Measurements from ENCODE around the gene ASPRV1.
"Not testable (repeated sequence)": the region's sequence is repeated elsewhere in the genome, so short reads cannot be mapped to it uniquely, and the experiment has no call there.

Gene ASPRV1

GRCh38 chr2:70002241-70002899 lies 40.9 kb upstream of the ASPRV1 start:
- no peak for ATAC-seq (ENCODE audit: low read depth)
- Histone ChIP-seq H3K36me3 (ENCODE audit: low read depth) (no peaks in the 10 kb centered on the region), H3K4me1 (ENCODE audit: insufficient read depth, poor library complexity, severe bottlenecking) (peaks cover 12% of the 10 kb centered on the region), H3K27ac (ENCODE audit: poor library complexity, severe bottlenecking) (no peak overlapping the region), H3K9me3 (ENCODE audit: severe bottlenecking) (no peaks in the 10 kb centered on the region), H3K4me3 (ENCODE audit: severe bottlenecking) (no peak overlapping the region), H3K27me3 (ENCODE audit: insufficient read depth, poor library complexity, severe bottlenecking) (no peaks in the 10 kb centered on the region)
- no peak for DNase-seq (ENCODE audit: low spot score)
- no peak for TF ChIP-seq CTCF (IDR thresholded peaks at IDR 0.05; ENCODE audit: poor library complexity, severe bottlenecking)

GRCh38 chr2:70000529-70000928 lies 39.1 kb upstream of the ASPRV1 start:
- not testable (repeated sequence) for H3K27ac ChIP-seq (ENCODE audit: poor library complexity, severe bottlenecking); ATAC-seq (ENCODE audit: low read depth)

GRCh38 chr2:69998761-69999160 lies 37.3 kb upstream of the ASPRV1 start:
- Histone ChIP-seq H3K36me3 (ENCODE audit: low read depth) (no peaks in the 10 kb centered on the region), H3K9me3 (ENCODE audit: severe bottlenecking) (no peaks in the 10 kb centered on the region), H3K27ac (ENCODE audit: poor library complexity, severe bottlenecking) (no peak overlapping the region), H3K27me3 (ENCODE audit: insufficient read depth, poor library complexity, severe bottlenecking) (no peaks in the 10 kb centered on the region), H3K4me3 (ENCODE audit: severe bottlenecking) (no peak overlapping the region), H3K4me1 (ENCODE audit: insufficient read depth, poor library complexity, severe bottlenecking) (peaks cover 21% of the 10 kb centered on the region)
- no peak for TF ChIP-seq CTCF (IDR thresholded peaks at IDR 0.05; ENCODE audit: poor library complexity, severe bottlenecking)
- DNase-seq (ENCODE audit: low spot score): no peak
- ATAC-seq (ENCODE audit: low read depth): no peak

More at GRCh38 chr2:70000529-70000928, 39.1 kb upstream of the ASPRV1 start:
- not testable (repeated sequence) for H3K9me3 ChIP-seq (ENCODE audit: severe bottlenecking); H3K4me3 ChIP-seq (ENCODE audit: severe bottlenecking); DNase-seq (ENCODE audit: low spot score); H3K36me3 ChIP-seq (ENCODE audit: low read depth); H3K27me3 ChIP-seq (ENCODE audit: insufficient read depth, poor library complexity, severe bottlenecking)
- peaks cover 21% of the 10 kb centered on the region for H3K4me1 ChIP-seq (ENCODE audit: insufficient read depth, poor library complexity, severe bottlenecking)

- H3K4me1 ChIP-seq (ENCODE audit: insufficient read depth, poor library complexity, severe bottlenecking): peaks cover 21% of the 10 kb centered on the region
- no peaks in the 10 kb centered on the region for H3K27me3 ChIP-seq (ENCODE audit: insufficient read depth, poor library complexity, severe bottlenecking)
- H3K9me3 ChIP-seq (ENCODE audit: severe bottlenecking): no peaks in the 10 kb centered on the region
- H3K36me3 ChIP-seq (ENCODE audit: low read depth): no peaks in the 10 kb centered on the region
- H3K4me3 ChIP-seq (ENCODE audit: severe bottlenecking): no peak overlapping the region
- TF ChIP-seq CTCF (IDR thresholded peaks at IDR 0.05; ENCODE audit: poor library complexity, severe bottlenecking): no peak
- ATAC-seq (ENCODE audit: low read depth): peak; percentile 90
- DNase-seq (ENCODE audit: low spot score): peak; percentile 78
- peak overlapping the region; percentile 38 for H3K27ac ChIP-seq (ENCODE audit: poor library complexity, severe bottlenecking)
Measured at GRCh38 chr2:69997015-69997830, 35.8 kb upstream of the ASPRV1 start.

DNA sequence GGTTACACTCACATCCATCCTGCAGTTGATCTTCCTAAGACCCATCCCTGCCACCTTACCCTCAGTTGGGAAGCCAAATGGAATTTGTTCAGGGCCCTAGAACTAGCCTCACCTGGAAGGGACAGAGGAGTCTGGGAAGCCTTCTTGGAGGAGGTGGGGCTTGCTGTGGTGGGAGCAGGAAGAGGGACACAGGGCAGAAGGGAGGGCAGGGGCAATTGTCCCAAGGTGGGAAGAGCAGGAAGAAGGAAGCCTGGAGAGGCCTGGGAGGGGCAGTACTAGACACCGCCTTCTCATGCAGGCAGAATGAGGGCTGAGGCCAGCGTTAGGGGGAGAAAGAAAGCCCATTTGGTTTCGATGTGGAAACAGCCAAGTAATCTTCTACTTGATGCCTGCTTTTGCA lies 34.1 kb upstream of the ASPRV1 start:
- peaks cover 21% of the 10 kb centered on the region for H3K4me1 ChIP-seq (ENCODE audit: insufficient read depth, poor library complexity, severe bottlenecking)
- H3K9me3 ChIP-seq (ENCODE audit: severe bottlenecking): no peaks in the 10 kb centered on the region
- ATAC-seq (ENCODE audit: low read depth) (no peak), DNase-seq (ENCODE audit: low spot score) (peak; percentile 17)
- H3K27ac ChIP-seq (ENCODE audit: poor library complexity, severe bottlenecking): no peak overlapping the region
- no peaks in the 10 kb centered on the region for H3K27me3 ChIP-seq (ENCODE audit: insufficient read depth, poor library complexity, severe bottlenecking)
- no peak for TF ChIP-seq CTCF (IDR thresholded peaks at IDR 0.05; ENCODE audit: poor library complexity, severe bottlenecking)
- H3K36me3 ChIP-seq (ENCODE audit: low read depth): no peaks in the 10 kb centered on the region
- H3K4me3 ChIP-seq (ENCODE audit: severe bottlenecking): no peak overlapping the region

All from RWPE2 (cell line).